Measurements from ENCODE around the gene KYAT1.
"Not testable (repeated sequence)": the region's sequence is repeated elsewhere in the genome, so short reads cannot be mapped to it uniquely, and the experiment has no call there.

The KYAT1 gene

GRCh38 chr9:128843171-128843570, 38.6 kb downstream of the KYAT1 start:
- not testable (repeated sequence) for DNase-seq (ENCODE audit: low read depth in 1 of 2, low spot score in 1 of 2)

- no peak for DNase-seq (ENCODE audit: low read depth in 1 of 2, low spot score in 1 of 2)
Observed at GRCh38 chr9:128841694-128842492, 39.9 kb downstream of the KYAT1 start.

- DNase-seq (ENCODE audit: low read depth in 1 of 2, low spot score in 1 of 2): no peak
Observed at GRCh38 chr9:128840524-128840923, 41.2 kb downstream of the KYAT1 start.

GRCh38 chr9:128838338-128838737, 43.4 kb downstream of the KYAT1 start:
- no peak for DNase-seq (ENCODE audit: low read depth in 1 of 2, low spot score in 1 of 2)

- DNase-seq (ENCODE audit: low read depth in 1 of 2, low spot score in 1 of 2): no peak
Observed at GRCh38 chr9:128836509-128837145, 45.1 kb downstream of the KYAT1 start.

- no peak for DNase-seq (ENCODE audit: low read depth in 1 of 2, low spot score in 1 of 2)
Observed at GRCh38 chr9:128835246-128836210, 46.2 kb downstream of the KYAT1 start.

GRCh38 chr9:128833696-128834095, 48.1 kb downstream of the KYAT1 start:
- DNase-seq (ENCODE audit: low read depth in 1 of 2, low spot score in 1 of 2): no peak

GRCh38 chr9:128829477-128830251, 52.1 kb downstream of the KYAT1 start, which contains the start of gene SPOUT1:
TSS of gene SPOUT1 (minus strand) at chr9:128829794. CDS start at chr9:128829780, 14 bp downstream.
- DNase-seq (ENCODE audit: low read depth in 1 of 2, low spot score in 1 of 2): peak; percentile 86 to 93

- DNase-seq (ENCODE audit: low read depth in 1 of 2, low spot score in 1 of 2): no peak
Observed at GRCh38 chr9:128828719-128829452, 52.9 kb downstream of the KYAT1 start.

GRCh38 chr9:128828267-128828666, 53.5 kb downstream of the KYAT1 start:
- DNase-seq (ENCODE audit: low read depth in 1 of 2, low spot score in 1 of 2): no peak

- DNase-seq (ENCODE audit: low read depth in 1 of 2, low spot score in 1 of 2): no peak
Observed at GRCh38 chr9:128825923-128826700, 55.6 kb downstream of the KYAT1 start.

GRCh38 chr9:128824911-128825310, 56.8 kb downstream of the KYAT1 start:
- DNase-seq (ENCODE audit: low read depth in 1 of 2, low spot score in 1 of 2): no peak

GRCh38 chr9:128823903-128824406, 57.8 kb downstream of the KYAT1 start:
- no peak for DNase-seq (ENCODE audit: low read depth in 1 of 2, low spot score in 1 of 2)

GRCh38 chr9:128823362-128823902, 58.3 kb downstream of the KYAT1 start:
- no peak for DNase-seq (ENCODE audit: low read depth in 1 of 2, low spot score in 1 of 2)

- DNase-seq (ENCODE audit: low read depth in 1 of 2, low spot score in 1 of 2): no peak
Observed at GRCh38 chr9:128822407-128823042, 59.2 kb downstream of the KYAT1 start.

- no peak for DNase-seq (ENCODE audit: low read depth in 1 of 2, low spot score in 1 of 2)
Observed at GRCh38 chr9:128821584-128822406, 60.0 kb downstream of the KYAT1 start.

All from activated CD4-positive, alpha-beta T cell treated with anti-CD3 and anti-CD28 coated beads, Interleukin-2, amount 50 U/mL, for 24 hours (primary cell).